GM23248 (cell line): ENCODE measurements around the gene TMEM229B.

Experiments
- EZH2 ChIP-seq: fragments of 200-600 bp; sonication (generic); IDR thresholded peaks from 2 replicates; pipeline ENCODE4 v1.6.1; 2018; ENCODE audit warnings: antibody characterized with exemption, mild to moderate bottlenecking; ENCODE audit not compliant: insufficient read depth, poor library complexity, severe bottlenecking
- EZH2phosphoT487 ChIP-seq: fragments of 200-600 bp; sonication (generic); IDR thresholded peaks from 2 replicates; pipeline ENCODE4 v1.6.1; 2018; ENCODE audit warnings: antibody characterized with exemption, moderate library complexity, mild to moderate bottlenecking, low read depth; ENCODE audit not compliant: insufficient read depth

DNA sequence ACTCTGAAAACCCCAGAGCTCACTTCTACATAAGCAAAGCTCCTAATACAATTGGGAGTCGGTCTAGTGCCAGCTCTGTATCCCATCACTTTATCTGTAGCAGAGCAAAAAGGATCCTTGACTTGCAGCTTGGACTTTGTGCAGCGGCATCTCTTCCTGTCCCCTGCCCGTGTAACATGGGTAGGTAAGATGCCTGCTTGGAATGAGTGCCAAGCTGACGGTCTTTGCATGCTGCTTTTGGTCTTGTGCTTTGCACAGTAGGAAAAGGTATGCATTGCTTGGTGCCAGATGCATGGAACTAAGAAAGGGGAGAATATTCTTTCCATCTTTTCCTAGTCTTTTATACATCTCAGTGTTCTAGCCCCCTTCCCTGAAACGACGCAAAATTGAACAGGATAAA is 37.7 kb upstream of the TMEM229B start:
- TF ChIP-seq EZH2, result no peak
- no peak for TF ChIP-seq EZH2phosphoT487
